H9 (cell line): ENCODE data around the gene CCDC85B. TPM values are rescaled to one million over a fixed set of nuclear protein-coding genes. Genes with fewer than 3 reads are reported as not detected.

ENCODE experiments used
- DNase-seq: peaks from one replicate; pipeline ENCODE4 v3.0.0-alpha.2; 2017
- H2AFZ ChIP-seq: one replicate; pipeline ENCODE4 v1.6.1; 2013; ENCODE audit warnings: mild to moderate bottlenecking, low read length, control low read depth, moderate library complexity
- H2AK5ac ChIP-seq: 2 replicates; pipeline ENCODE4 v1.6.1; 2013; ENCODE audit warnings: low read length, control low read depth, mixed read lengths; ENCODE audit not compliant: insufficient read length
- H2BK120ac ChIP-seq: one replicate; pipeline ENCODE4 v1.6.1; 2013; ENCODE audit warnings: low read depth, mild to moderate bottlenecking, low read length, control low read depth, inconsistent platforms; ENCODE audit not compliant: poor library complexity, severe bottlenecking
- H2BK12ac ChIP-seq: 2 replicates; pipeline ENCODE4 v1.6.1; 2013; ENCODE audit warnings: low read length, control low read depth, mixed read lengths, low read depth; ENCODE audit not compliant: insufficient read length
- H2BK15ac ChIP-seq: 2 replicates; pipeline ENCODE4 v1.6.1; 2013; ENCODE audit warnings: low read depth, low read length, control low read depth
- H2BK20ac ChIP-seq: one replicate; pipeline ENCODE4 v1.6.1; 2013; ENCODE audit warnings: low read depth, mild to moderate bottlenecking, low read length, control low read depth, inconsistent platforms; ENCODE audit not compliant: poor library complexity, severe bottlenecking
- H2BK5ac ChIP-seq: 2 replicates; pipeline ENCODE4 v1.6.1; 2013; ENCODE audit warnings: low read length, control low read depth, mixed read lengths; ENCODE audit not compliant: insufficient read length
- H3K14ac ChIP-seq: 2 replicates; pipeline ENCODE4 v1.6.1; 2013; ENCODE audit warnings: low read length, control low read depth; ENCODE audit not compliant: insufficient read depth
- H3K18ac ChIP-seq: 2 replicates; pipeline ENCODE4 v1.6.1; 2013; ENCODE audit warnings: low read depth, mild to moderate bottlenecking, mixed read lengths, low read length, control low read depth; ENCODE audit not compliant: insufficient read length
- H3K23ac ChIP-seq: 2 replicates; pipeline ENCODE4 v1.6.1; 2013; ENCODE audit warnings: low read length, control low read depth, mixed read lengths, low read depth; ENCODE audit not compliant: insufficient read length
- H3K23me2 ChIP-seq: 2 replicates; pipeline ENCODE4 v1.6.1; 2013; ENCODE audit warnings: low read depth, mild to moderate bottlenecking, mixed read lengths, low read length, control low read depth; ENCODE audit not compliant: insufficient read length, poor library complexity, severe bottlenecking
- H3K27ac ChIP-seq: 2 replicates; pipeline ENCODE4 v1.5.1; 2013; ENCODE audit warnings: low read length, control low read depth, mixed read lengths, low read depth; ENCODE audit not compliant: insufficient read length
- H3K27me3 ChIP-seq: 2 replicates; pipeline ENCODE4 v1.6.1; 2013; ENCODE audit warnings: low read length, control low read depth, inconsistent platforms; ENCODE audit not compliant: insufficient read depth
- H3K4ac ChIP-seq: 2 replicates; pipeline ENCODE4 v1.6.1; 2013; ENCODE audit warnings: low read depth, mild to moderate bottlenecking, control low read depth, inconsistent platforms, low read length, moderate library complexity
- H3K4me1 ChIP-seq: 2 replicates; pipeline ENCODE4 v1.6.1; 2013; ENCODE audit warnings: low read length, control low read depth, inconsistent platforms; ENCODE audit not compliant: insufficient read depth
- H3K4me2 ChIP-seq: 2 replicates; pipeline ENCODE4 v1.6.1; 2013; ENCODE audit warnings: low read length, control low read depth, mixed read lengths; ENCODE audit not compliant: insufficient read length, insufficient read depth
- H3K56ac ChIP-seq: 2 replicates; pipeline ENCODE4 v1.6.1; 2013; ENCODE audit warnings: low read depth, mild to moderate bottlenecking, mixed read lengths, low read length, control low read depth; ENCODE audit not compliant: insufficient read length
- H3K79me1 ChIP-seq: 2 replicates; pipeline ENCODE4 v1.6.1; 2013; ENCODE audit warnings: low read depth, mild to moderate bottlenecking, moderate library complexity, low read length, control low read depth, inconsistent platforms; ENCODE audit not compliant: insufficient read depth, poor library complexity, severe bottlenecking
- H3K79me2 ChIP-seq: 2 replicates; pipeline ENCODE4 v1.6.1; 2013; ENCODE audit warnings: low read length, control low read depth, inconsistent platforms; ENCODE audit not compliant: insufficient read depth
- H3K9ac ChIP-seq: 2 replicates; pipeline ENCODE4 v1.6.1; 2013; ENCODE audit warnings: low read length, control low read depth, mixed read lengths; ENCODE audit not compliant: insufficient read length; ENCODE audit errors: extremely low read depth
- H3K9me3 ChIP-seq: one replicate; pipeline ENCODE4 v1.6.1; 2013; ENCODE audit warnings: low read depth, low read length, inconsistent platforms; ENCODE audit not compliant: control insufficient read depth
- H3T11ph ChIP-seq: one replicate; pipeline ENCODE4 v1.6.1; 2013; ENCODE audit warnings: mild to moderate bottlenecking, low read length, control low read depth, inconsistent platforms
- H4K20me1 ChIP-seq: one replicate; pipeline ENCODE4 v1.6.1; 2013; ENCODE audit not compliant: control insufficient read depth, insufficient read length, insufficient read depth
- H4K5ac ChIP-seq: 2 replicates; pipeline ENCODE4 v1.6.1; 2013; ENCODE audit warnings: low read depth, mild to moderate bottlenecking, mixed read lengths, low read length, control low read depth; ENCODE audit not compliant: insufficient read length
- H4K8ac ChIP-seq: replicated peaks from 2 replicates; pipeline ENCODE4 v1.6.1; 2013; ENCODE audit warnings: low read length, control low read depth, mixed read lengths, low read depth; ENCODE audit not compliant: insufficient read length
- H4K91ac ChIP-seq: 2 replicates; pipeline ENCODE4 v1.6.1; 2013; ENCODE audit warnings: low read depth, mild to moderate bottlenecking, moderate library complexity, mixed read lengths, low read length, control low read depth; ENCODE audit not compliant: insufficient read length
- H3K27ac Mint-ChIP-seq, 3 experiments: 2 replicates in 2 of 3; 3 replicates in 1 of 3; pipeline ENCODE4 v1.8.0; 2020 to 2021; ENCODE audit warnings: mixed read lengths in 3 of 3, mild to moderate bottlenecking in 1 of 3, moderate library complexity in 1 of 3
- H3K27me3 Mint-ChIP-seq: 2 replicates; pipeline ENCODE4 v1.8.0; 2021; ENCODE audit warnings: low read depth, mild to moderate bottlenecking, moderate library complexity, mixed read lengths
- H3K36me3 Mint-ChIP-seq, 3 experiments: 2 replicates in 2 of 3; 3 replicates in 1 of 3; pipeline ENCODE4 v1.8.0; 2020 to 2021; ENCODE audit warnings: low read depth in 3 of 3, mixed read lengths in 3 of 3; ENCODE audit not compliant: insufficient read depth in 1 of 3
- H3K4me1 Mint-ChIP-seq, 2 experiments: 2 replicates each; pipeline ENCODE4 v1.8.0; 2020; ENCODE audit warnings: mixed read lengths in 2 of 2
- H3K4me3 Mint-ChIP-seq, 2 experiments: 2 replicates in 1 of 2; 3 replicates in 1 of 2; pipeline ENCODE4 v1.8.0; 2020 to 2021; ENCODE audit warnings: mild to moderate bottlenecking in 2 of 2, mixed read lengths in 2 of 2, moderate library complexity in 1 of 2
- H3K9me3 Mint-ChIP-seq, 2 experiments: 2 replicates in 1 of 2; 3 replicates in 1 of 2; pipeline ENCODE4 v1.8.0; 2020; ENCODE audit warnings: mild to moderate bottlenecking in 2 of 2, mixed read lengths in 2 of 2, moderate library complexity in 1 of 2
- WGBS: extraction: QIAGEN DNeasy Blood & Tissue Kit; methylation state at CpG from one replicate; pipeline ENCODE4 v1.1.7; 2013; ENCODE audit warnings: missing lambda C conversion rate, low lambda C conversion rate, mixed read lengths; ENCODE audit not compliant: insufficient read length; ENCODE audit errors: extremely low coverage; 5-methylcytosine and 5-hydroxymethylcytosine counted together
- total RNA-seq: library from RNA; stranded (reverse); gene quantifications from 2 replicates; pipeline ENCODE4 v1.2.1, GENCODE V29; 2021
- TF ChIP-seq, protein P1 (sequence below): fragments of 200-600 bp; sonication (generic); conservative IDR thresholded peaks from 3 replicates; pipeline ENCODE4 v1.8.0; 2021; ENCODE audit warnings: antibody characterized with exemption, mild to moderate bottlenecking

The CCDC85B gene
- total RNA-seq, 1 experiment from 2014 or later, result 23.3 TPM

DNA sequence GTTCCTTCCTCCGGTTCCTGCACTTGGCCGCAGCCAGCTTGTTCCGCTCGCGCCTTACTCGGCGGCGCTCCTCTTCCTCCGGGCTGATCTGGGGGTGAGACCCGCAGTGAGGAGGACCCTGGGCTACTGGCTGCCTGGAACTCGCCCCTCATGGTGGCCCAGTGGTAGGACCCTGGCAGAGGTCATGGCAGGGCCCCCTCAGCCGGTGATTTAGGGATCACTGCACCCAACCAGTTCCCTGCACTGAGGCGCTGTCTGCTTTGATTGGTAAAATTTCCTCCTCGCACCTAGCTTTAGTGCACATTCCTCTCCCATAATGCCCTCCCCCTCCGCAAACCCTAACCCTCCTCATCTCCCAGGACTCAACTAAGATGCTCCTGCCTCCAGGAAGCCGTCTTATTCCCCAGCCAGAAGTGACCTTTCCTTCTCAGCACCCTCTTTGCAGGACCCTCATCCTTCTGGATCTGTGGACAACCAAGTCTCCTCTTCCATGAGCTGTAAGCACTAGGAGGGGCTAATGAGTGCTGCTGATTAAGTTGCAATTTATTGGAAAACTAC lies 3.6 kb downstream of the CCDC85B start:
- Histone ChIP-seq H2BK120ac (no peak overlapping the region), H3K79me1 (no peaks in the 10 kb centered on the region), H3K23ac (no peak overlapping the region), H3K18ac (peak overlapping the region; percentile 9), H3K4me1 (peaks cover 7% of the 10 kb centered on the region; the same call in 1 of the 2 replicates), H2AK5ac (no peak overlapping the region), H4K5ac (no peak overlapping the region), H3T11ph (no peak overlapping the region), H2BK12ac (no peak overlapping the region), H3K4ac (no peak overlapping the region), H2BK20ac (no peak overlapping the region), H3K27ac (no peak overlapping the region), H4K8ac (no peak overlapping the region), H3K27me3 (peaks cover 8% of the 10 kb centered on the region; the same call in 1 of the 2 replicates), H3K56ac (no peak overlapping the region), H3K14ac (no peak overlapping the region), H4K91ac (no peak overlapping the region), H3K9ac (no peak overlapping the region), H3K9me3 (no peaks in the 10 kb centered on the region), H4K20me1 (no peaks in the 10 kb centered on the region), H3K4me2 (no peak overlapping the region), H2BK15ac (no peak overlapping the region), H3K79me2 (no peaks in the 10 kb centered on the region; the same call in 1 of the 2 replicates), H2BK5ac (no peak overlapping the region), H3K23me2 (peaks cover 16% of the 10 kb centered on the region), H2AFZ (no peak overlapping the region)
- Mint-ChIP-seq H3K4me3 (peak overlapping the region in 1 of 2 experiments; percentile 56; a peak in 1 of 5 replicates), H3K36me3 (peaks cover 0 to 37% (median 0%) of the 10 kb centered on the region in 3 experiments; a peak in 3 of 7 replicates), H3K27me3 (peaks cover 34% of the 10 kb centered on the region), H3K9me3 (peaks cover under 1 to 4% of the 10 kb centered on the region in 2 experiments; a peak in 2 of 5 replicates), H3K27ac (0 out of 7 replicates have a peak overlapping the region, but pooled peaks of 1 of the 3 experiments have one; percentile 19), H3K4me1 (peaks cover 32 to 41% of the 10 kb centered on the region in 2 experiments)
- no peak for DNase-seq
- WGBS, result no CpG with 5 or more reads among the region's 16 CpGs
- TF ChIP-seq, protein P1, sequence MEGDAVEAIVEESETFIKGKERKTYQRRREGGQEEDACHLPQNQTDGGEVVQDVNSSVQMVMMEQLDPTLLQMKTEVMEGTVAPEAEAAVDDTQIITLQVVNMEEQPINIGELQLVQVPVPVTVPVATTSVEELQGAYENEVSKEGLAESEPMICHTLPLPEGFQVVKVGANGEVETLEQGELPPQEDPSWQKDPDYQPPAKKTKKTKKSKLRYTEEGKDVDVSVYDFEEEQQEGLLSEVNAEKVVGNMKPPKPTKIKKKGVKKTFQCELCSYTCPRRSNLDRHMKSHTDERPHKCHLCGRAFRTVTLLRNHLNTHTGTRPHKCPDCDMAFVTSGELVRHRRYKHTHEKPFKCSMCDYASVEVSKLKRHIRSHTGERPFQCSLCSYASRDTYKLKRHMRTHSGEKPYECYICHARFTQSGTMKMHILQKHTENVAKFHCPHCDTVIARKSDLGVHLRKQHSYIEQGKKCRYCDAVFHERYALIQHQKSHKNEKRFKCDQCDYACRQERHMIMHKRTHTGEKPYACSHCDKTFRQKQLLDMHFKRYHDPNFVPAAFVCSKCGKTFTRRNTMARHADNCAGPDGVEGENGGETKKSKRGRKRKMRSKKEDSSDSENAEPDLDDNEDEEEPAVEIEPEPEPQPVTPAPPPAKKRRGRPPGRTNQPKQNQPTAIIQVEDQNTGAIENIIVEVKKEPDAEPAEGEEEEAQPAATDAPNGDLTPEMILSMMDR, result no peak
